IMR-90 (cell line): ENCODE measurements around the gene SMIM7.
"Not testable (repeated sequence)": the region's sequence is repeated elsewhere in the genome, so short reads cannot be mapped to it uniquely, and the experiment has no call there.

Experiments used
- CTCF ChIP-seq: conservative IDR thresholded peaks from 2 replicates; pipeline ENCODE4 v1.5.1; 2012; ENCODE audit warnings: mild to moderate bottlenecking, low read depth, low read length, improper control_type of control experiment
- RAD21 ChIP-seq: IDR thresholded peaks from 2 replicates; pipeline ENCODE4 v1.6.1; 2012; ENCODE audit warnings: low read length, improper control_type of control experiment
- SMC3 ChIP-seq: fragments of 150-350 bp; IDR thresholded peaks from 2 replicates; pipeline ENCODE4 v1.6.1; 2016; ENCODE audit warnings: low read depth, mild to moderate bottlenecking, antibody characterized with exemption, low read length, moderate library complexity

- TF ChIP-seq CTCF, RAD21, SMC3: not testable (repeated sequence)
Observed at GRCh38 chr19:16668702-16669101, 8.8 kb upstream of the SMIM7 start.
